HG02852 (cell line): Measurements from ENCODE around the gene NSD2.

ENCODE experiments used
- ATAC-seq: cut with Tn5 transposase; IDR thresholded peaks from one replicate; pipeline ENCODE4 v1.9.1; 2021; ENCODE audit warnings: mild to moderate bottlenecking, moderate library complexity; ENCODE audit not compliant: unreplicated experiment

The NSD2 gene

DNA sequence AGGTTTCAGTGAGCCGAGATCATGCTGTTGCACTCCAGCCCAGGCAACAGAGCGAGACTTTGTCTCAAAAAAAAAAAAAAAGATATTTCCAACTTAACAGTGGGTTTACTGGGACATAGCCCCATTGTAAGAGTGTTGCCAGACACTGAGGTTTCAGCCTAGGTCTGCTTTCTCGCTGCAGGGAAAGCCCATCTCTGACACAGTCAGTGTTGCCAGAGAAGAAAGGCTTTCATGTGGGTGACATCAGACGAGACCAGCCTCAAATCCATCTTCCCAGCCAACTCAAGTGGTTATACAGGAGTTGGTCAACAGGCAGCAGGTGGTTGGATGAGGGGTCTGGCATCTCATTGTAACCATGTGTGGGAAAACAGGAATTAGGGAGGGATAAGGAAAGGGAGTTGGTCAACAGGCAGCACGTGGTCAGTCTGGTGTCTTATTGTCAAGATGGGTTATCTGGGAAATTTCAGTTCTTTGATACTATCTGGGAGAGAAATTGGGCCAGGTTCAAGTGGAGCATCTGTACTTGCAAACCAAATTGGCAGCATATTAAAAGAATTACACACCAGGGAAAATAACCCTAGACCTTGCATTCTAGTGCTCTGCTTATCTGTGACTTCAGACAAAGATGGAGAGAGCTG lies 96.4 kb downstream of the NSD2 start:
- no peak for ATAC-seq

GRCh38 chr4:1968686-1969295 lies 97.6 kb downstream of the NSD2 start:
- ATAC-seq = no peak

DNA sequence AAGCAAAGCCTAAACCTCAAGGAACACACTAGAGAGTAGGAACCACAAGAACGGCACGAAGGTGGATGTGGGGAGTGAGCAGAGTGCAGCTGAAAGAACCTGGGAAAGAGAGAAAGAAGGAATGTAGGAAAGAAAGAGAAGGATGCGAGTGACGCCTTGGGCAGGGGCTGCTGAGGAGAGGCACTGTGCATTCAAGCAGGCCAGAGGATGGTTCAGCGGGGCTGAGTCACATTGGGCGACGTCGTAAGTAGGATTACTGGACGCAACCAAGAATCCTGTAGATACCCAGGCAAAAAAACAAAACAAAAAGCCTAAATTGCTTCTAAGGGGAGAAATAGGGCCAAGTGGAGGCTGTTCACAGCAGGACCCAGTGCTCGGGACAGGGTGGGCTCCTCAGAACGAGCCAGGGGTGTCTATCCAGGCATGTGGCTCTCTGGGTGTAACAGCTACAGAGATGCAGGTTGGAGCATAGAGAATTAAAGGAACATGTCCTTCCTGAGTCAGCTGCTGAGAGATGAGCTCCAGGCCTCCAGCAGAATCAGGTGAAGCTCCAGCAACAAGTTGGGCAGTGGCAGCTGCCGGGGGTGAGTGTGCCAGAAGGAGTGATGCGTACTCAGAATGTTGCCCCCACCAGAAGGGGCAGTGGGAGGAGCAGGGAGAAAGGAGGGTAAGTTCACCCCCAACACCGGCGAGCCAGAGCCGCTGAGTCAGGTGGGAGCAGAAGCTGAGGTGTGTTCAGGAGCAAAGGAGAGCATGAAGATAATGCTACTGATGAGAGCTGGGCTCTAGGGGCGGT lies 98.9 kb downstream of the NSD2 start:
- ATAC-seq = no peak

GRCh38 chr4:1970926-1971325 lies 99.7 kb downstream of the NSD2 start:
- no peak for ATAC-seq

DNA sequence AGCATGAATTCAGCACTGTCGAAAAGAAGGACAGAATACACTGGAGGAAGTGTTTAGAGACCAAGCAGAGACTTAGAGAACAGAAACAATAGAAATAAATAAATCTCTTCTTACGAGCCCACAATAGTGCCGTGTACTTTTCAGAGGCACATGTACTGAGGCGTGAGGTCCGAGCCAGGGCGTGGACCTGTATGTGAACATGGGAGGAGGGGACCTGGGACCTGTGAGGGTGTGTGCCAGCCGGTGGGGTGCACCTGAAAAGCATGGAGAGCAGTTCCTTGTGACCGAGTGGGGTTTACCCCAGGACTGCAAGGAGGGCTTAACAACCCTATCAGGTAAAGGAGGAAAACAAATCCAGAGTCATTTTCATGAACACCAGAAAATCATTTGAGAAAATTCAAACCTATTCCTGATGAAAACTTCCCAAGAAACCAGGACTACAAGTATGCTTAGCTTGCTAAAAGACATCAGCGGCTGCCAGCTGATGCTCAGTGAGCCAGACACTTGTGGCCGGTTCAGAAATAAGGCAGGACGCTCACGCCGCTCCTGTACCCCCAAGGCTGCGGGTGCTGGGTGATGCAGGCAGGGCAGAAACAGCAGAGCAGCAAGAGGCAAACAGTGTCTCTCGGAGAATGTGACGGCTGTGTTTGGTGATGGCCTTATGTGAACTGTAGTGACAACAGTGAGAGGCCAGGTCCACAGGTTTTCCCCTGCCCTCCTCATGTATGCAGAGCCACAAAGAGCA lies 100.4 kb downstream of the NSD2 start:
- no peak for ATAC-seq

- no peak for ATAC-seq
Measured at GRCh38 chr4:1972414-1972813, 101.2 kb downstream of the NSD2 start.

DNA sequence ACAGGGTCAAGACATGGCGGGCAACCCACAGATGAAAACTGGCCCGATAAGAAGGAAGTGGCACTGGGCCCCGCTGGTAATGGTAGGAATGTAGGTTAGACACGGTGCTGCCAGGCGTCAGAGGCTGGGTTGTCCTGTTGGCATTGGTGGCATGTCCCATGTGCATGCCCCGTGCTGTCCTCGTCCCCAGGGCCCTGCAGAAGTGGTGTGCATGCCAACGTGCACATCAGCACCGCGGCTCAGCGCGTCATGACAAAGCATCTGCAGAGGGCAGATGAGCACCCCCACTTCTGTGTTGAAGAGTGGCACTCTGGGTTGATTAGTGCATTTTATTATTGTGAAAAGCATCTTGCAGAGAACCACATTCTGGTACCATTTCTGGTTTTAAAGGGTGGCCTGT lies 102.0 kb downstream of the NSD2 start:
- no peak for ATAC-seq

GRCh38 chr4:1973661-1974060 lies 102.5 kb downstream of the NSD2 start:
- no peak for ATAC-seq

DNA sequence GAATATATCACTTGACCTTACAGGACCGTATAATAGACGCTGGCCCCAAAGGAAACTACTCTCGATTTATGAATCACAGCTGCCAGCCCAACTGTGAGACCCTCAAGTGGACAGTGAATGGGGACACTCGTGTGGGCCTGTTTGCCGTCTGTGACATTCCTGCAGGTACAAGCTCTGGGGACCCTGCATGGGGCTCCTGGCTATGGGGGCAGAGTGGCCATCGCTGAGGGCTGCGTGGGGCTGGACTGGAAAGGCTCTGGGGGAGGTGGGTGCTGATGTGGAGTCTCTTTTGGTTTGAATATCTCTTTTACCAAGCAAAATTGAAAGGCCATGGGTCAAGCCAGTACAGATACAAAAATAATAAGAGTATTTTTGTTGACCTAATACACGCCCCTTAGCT lies 103.6 kb downstream of the NSD2 start:
- no peak for ATAC-seq

- ATAC-seq = no peak
Measured at GRCh38 chr4:1975391-1975801, 104.2 kb downstream of the NSD2 start.

- no peak for ATAC-seq
Measured at GRCh38 chr4:1975880-1976279, 104.7 kb downstream of the NSD2 start.

GRCh38 chr4:1976416-1977352 lies 105.5 kb downstream of the NSD2 start:
- no peak for ATAC-seq

GRCh38 chr4:1978226-1978625 lies 107.0 kb downstream of the NSD2 start:
- ATAC-seq = no peak

DNA sequence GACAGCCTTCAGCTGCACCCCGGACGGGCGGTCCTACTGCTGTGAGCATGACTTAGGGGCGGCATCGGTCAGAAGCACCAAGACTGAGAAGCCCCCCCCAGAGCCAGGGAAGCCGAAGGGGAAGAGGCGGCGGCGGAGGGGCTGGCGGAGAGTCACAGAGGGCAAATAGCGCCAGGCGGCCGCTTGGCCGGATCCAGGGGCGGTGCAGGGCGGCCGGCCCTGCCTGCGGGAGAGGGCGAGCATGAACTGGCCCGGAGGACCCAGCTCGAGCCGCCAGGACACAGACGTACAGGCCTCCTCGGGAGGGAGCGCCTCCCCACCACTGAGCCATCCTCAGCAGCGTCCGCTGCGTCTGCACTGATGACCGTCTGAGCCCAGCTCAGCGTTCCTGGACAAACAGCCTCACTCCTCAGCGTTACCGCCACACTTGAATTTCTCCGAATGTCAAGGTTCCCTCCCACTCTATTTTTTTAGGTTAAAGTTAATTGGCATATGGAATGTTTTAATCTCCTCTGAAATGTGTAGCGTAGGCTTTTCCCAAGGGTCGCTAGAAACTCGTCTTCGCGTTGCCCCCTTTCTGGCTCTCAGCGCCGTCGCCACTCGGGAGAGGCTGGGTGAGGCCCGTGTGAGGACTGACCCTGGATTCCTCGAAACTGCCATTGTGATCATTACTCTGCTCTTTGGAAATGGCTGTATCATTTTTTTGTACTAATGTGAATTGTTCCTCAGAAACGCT lies 107.7 kb downstream of the NSD2 start:
- ATAC-seq = no peak

GRCh38 chr4:1979477-1980196 lies 108.4 kb downstream of the NSD2 start:
- ATAC-seq = no peak

DNA sequence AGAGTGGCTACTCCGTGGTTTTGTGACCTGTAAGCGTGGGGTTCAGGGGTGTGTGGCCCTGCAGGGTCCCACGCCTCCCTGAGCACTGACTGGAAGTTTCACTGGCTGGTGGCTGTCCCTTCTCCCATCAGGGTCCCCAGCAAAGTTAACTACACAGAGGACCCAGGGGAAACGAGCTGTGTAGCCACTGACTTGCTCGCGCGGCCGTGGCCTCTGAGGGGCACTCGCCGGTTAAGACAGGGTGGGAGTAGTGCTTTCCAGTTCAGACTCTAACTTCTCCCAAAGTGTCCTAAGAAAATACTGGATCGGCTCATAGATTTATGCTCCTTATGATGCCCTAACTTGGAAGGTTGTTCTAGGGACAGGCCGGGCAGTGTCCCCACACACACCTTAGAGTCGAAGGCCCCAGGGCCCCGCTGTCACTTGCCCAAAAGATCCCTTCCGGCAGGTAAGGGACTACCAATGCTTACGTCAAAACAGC lies 109.4 kb downstream of the NSD2 start:
- ATAC-seq = no peak

DNA sequence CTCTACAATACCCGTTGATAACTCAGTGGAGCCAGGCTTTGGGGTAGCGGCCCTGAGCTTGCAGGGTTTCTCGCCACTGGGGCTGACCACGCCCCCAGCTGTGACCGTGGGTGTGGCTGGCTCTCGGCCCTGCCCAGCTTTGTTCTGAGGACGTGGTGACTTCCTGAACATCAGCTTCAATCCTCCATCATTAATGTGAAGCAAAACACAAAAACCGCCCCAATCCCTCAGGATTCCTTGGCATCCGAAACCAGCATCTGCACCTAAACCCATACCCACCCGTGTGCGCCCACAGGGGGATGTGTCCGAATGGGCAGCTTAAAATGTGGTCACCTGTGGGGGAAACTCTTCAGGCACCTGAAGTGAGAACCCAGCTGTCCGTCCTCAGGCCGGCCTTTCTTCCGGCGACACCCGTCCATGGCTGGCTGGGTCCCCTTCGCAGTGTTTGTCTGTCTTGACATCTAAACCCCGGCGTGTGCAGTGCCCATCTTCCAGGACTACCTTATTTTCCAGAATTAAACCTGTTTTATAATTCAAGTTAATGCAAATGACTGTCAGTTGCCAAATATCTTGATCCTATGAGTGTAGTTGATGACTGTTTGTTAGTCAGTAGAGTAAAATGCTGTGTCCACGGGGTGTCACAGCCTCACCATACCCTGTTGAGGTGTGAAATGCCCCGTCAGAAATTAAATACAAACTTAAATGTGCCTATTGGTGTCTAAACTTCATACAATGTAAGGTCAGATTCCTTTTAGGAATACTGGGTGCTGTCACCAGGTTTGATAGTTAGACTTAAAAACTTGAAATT lies 110.3 kb downstream of the NSD2 start:
- ATAC-seq = no peak
